CD4-positive, alpha-beta T cell (primary cell): Measurements from ENCODE around the gene DARS1. TPM values are rescaled to one million over a fixed set of nuclear protein-coding genes. Genes with fewer than 3 reads are reported as not detected.

ENCODE experiments used
- ATAC-seq: fragments of 200-7000 bp; cut with Tn5 transposase; one replicate; pipeline ENCODE4 v1.10.0; 2022; ENCODE audit warnings: mild to moderate bottlenecking; ENCODE audit not compliant: poor library complexity
- CTCF ChIA-PET: fragments of 350-600 bp; sonication (Branson Sonifier 250); formaldehyde crosslinking; loops from one replicate; lab custom pipeline; 2021; ENCODE audit warnings: antibody characterized with exemption, inconsistent platforms; lab: Charles Lee
- POLR2A ChIA-PET: fragments of 350-600 bp; sonication (Branson Sonifier 250); formaldehyde crosslinking; loops from one replicate; lab custom pipeline; 2021; ENCODE audit warnings: antibody characterized with exemption, inconsistent platforms; lab: Charles Lee
- DNase-seq, 14 experiments: peaks; one replicate each; pipeline ENCODE4 v3.0.0-alpha.2; 2013 to 2020; ENCODE audit warnings: mixed read lengths in 2 of 14
- H3K27ac ChIP-seq, 2 donors: one replicate each; pipeline versions ENCODE4 v1.5.1 to v1.7.0; 2013; ENCODE audit warnings: low read length in 2 of 2, low read depth in 1 of 2, mild to moderate bottlenecking in 1 of 2
- H3K27me3 ChIP-seq, 2 experiments: 1 replicate in 1 of 2; 2 replicates in 1 of 2; pipeline versions ENCODE4 v1.6.1 to v1.7.0; 2013; ENCODE audit warnings: low read length in 2 of 2, control low read depth in 1 of 2, mild to moderate bottlenecking in 1 of 2, moderate library complexity in 1 of 2; ENCODE audit not compliant: insufficient read depth in 2 of 2, control insufficient read depth in 1 of 2
- H3K36me3 ChIP-seq: one replicate; pipeline ENCODE4 v1.6.1; 2013; ENCODE audit warnings: low read length, control low read depth; ENCODE audit not compliant: insufficient read depth
- H3K4me1 ChIP-seq: one replicate; pipeline ENCODE4 v1.6.1; 2013; ENCODE audit warnings: low read length, control low read depth; ENCODE audit not compliant: insufficient read depth
- H3K4me3 ChIP-seq: one replicate; pipeline ENCODE4 v1.5.1; 2013; ENCODE audit warnings: mild to moderate bottlenecking, low read length, moderate library complexity
- H3K9me3 ChIP-seq, 2 experiments: 1 replicate in 1 of 2; 2 replicates in 1 of 2; pipeline versions ENCODE4 v1.6.1 to v1.7.0; 2013; ENCODE audit warnings: low read length in 2 of 2, mild to moderate bottlenecking in 2 of 2, control low read depth in 1 of 2, moderate library complexity in 1 of 2; ENCODE audit not compliant: control insufficient read depth in 1 of 2, insufficient read depth in 1 of 2
- H3K27ac Mint-ChIP-seq: one replicate; pipeline ENCODE4 v1.8.0; 2020; ENCODE audit warnings: mixed read lengths
- H3K27me3 Mint-ChIP-seq: one replicate; pipeline ENCODE4 v1.8.0; 2021; ENCODE audit warnings: mixed read lengths
- H3K36me3 Mint-ChIP-seq: one replicate; pipeline ENCODE4 v1.8.0; 2021; ENCODE audit warnings: low read depth, mixed read lengths
- H3K4me1 Mint-ChIP-seq: one replicate; pipeline ENCODE4 v1.8.0; 2021; ENCODE audit warnings: low read depth, mixed read lengths
- H3K4me3 Mint-ChIP-seq: one replicate; pipeline ENCODE4 v1.8.0; 2020; ENCODE audit warnings: mild to moderate bottlenecking, mixed read lengths
- H3K9me3 Mint-ChIP-seq: one replicate; pipeline ENCODE4 v1.8.0; 2020; ENCODE audit warnings: mixed read lengths
- intact Hi-C, 2 experiments: fragments of 100-400 bp; cut with DNase I in 1 of 2; cut with micrococcal nuclease in 1 of 2; formaldehyde crosslinking; loops; one replicate each; pipeline versions ENCODE4 v1.15.1 to v1.9.0; 2023 to 2025; cut with DNase I, micrococcal nuclease
- total RNA-seq, 174 experiments: library from RNA in 2 of 174; stranded (reverse) in 2 of 174; gene quantifications; one replicate each; pipeline ENCODE4 v1.2.3 and lab custom pipeline; 2021 to 2026
- TF ChIP-seq, protein P1 (sequence below): fragments of 200-600 bp; IDR thresholded peaks from one replicate; pipeline ENCODE4 v1.8.0; 2022; ENCODE audit warnings: antibody characterized with exemption, mild to moderate bottlenecking

DARS1 gene
- total RNA-seq, 2 experiments from 2014 or later, result 38.2 to 41.7 TPM

DNA sequence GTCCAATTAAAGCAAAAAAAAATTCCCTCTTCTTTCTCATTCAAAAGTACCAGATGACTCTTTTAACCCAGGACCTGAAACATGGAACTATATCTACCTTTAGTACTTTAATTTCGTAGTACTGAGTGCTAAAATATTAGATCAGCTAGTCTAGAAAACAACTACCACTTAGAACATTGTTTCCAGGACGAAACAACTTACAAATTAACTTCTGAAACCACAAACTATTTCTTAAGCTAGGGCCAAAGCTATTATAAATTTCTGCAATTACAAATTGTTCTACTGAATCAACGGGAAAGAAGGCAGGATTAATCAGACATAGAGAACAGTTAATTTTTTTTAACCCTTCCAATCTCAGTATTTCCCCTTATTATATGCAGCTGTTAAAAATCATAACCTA lies 39.9 kb downstream of the DARS1 start:
- no peaks in the 10 kb centered on the region for H3K27me3 ChIP-seq
- Mint-ChIP-seq H3K4me3 (no peak overlapping the region), H3K27ac (peak overlapping the region; percentile 35), H3K36me3 (peaks cover 62% of the 10 kb centered on the region), H3K27me3 (no peaks in the 10 kb centered on the region), H3K4me1 (peaks cover 55% of the 10 kb centered on the region), H3K9me3 (no peaks in the 10 kb centered on the region)
- H3K9me3 ChIP-seq, result no peaks in the 10 kb centered on the region
- intact Hi-C loops, result no loop called here
- no peak for ATAC-seq
- DNase-seq, result no peak
- POLR2A ChIA-PET, result no interaction called here
- no peak overlapping the region for H3K27ac ChIP-seq
- peaks cover 12% of the 10 kb centered on the region for H3K4me1 ChIP-seq
- peaks cover 11% of the 10 kb centered on the region for H3K36me3 ChIP-seq
- no peak overlapping the region for H3K4me3 ChIP-seq
- TF ChIP-seq, protein P1, sequence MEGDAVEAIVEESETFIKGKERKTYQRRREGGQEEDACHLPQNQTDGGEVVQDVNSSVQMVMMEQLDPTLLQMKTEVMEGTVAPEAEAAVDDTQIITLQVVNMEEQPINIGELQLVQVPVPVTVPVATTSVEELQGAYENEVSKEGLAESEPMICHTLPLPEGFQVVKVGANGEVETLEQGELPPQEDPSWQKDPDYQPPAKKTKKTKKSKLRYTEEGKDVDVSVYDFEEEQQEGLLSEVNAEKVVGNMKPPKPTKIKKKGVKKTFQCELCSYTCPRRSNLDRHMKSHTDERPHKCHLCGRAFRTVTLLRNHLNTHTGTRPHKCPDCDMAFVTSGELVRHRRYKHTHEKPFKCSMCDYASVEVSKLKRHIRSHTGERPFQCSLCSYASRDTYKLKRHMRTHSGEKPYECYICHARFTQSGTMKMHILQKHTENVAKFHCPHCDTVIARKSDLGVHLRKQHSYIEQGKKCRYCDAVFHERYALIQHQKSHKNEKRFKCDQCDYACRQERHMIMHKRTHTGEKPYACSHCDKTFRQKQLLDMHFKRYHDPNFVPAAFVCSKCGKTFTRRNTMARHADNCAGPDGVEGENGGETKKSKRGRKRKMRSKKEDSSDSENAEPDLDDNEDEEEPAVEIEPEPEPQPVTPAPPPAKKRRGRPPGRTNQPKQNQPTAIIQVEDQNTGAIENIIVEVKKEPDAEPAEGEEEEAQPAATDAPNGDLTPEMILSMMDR, result no peak
- CTCF ChIA-PET, result interaction anchor here (0.6 to 0.9 kb wide), 2 partner anchors 53 to 439 kb away, joined by 3 read pairs; no protein-coding TSS in a partner anchor

DNA sequence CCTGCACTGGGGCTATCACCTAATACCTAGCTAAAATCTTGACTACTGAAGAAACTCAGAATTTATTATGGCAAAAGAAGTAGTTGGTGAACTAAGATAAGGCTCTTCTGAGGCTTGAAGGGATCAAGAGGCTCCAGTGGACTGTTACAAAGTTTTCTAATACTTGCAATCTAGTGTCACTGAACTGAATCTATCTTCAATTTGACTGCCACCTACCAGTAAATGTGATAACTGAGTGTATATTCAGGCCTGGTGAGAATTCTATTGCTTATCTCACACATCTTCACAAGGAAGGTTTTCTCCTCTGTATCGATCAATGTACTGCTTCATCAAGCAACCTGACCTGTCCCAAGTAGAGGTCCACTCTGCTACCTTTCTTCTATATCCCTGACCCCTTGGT lies 40.8 kb downstream of the DARS1 start:
- H3K27ac Mint-ChIP-seq, result no peak overlapping the region
- H3K36me3 Mint-ChIP-seq, result peaks cover 70% of the 10 kb centered on the region
- H3K4me1 Mint-ChIP-seq, result peaks cover 56% of the 10 kb centered on the region
- H3K27ac ChIP-seq, result no peak overlapping the region
- no peaks in the 10 kb centered on the region for H3K9me3 Mint-ChIP-seq
- H3K9me3 ChIP-seq, result no peaks in the 10 kb centered on the region
- ChIA-PET POLR2A (no interaction called here), CTCF (no interaction called here)
- H3K4me3 Mint-ChIP-seq, result no peak overlapping the region
- TF ChIP-seq, protein P1, result no peak
- H3K27me3 Mint-ChIP-seq, result no peaks in the 10 kb centered on the region
- H3K36me3 ChIP-seq, result peaks cover 11% of the 10 kb centered on the region
- H3K4me3 ChIP-seq, result no peak overlapping the region
- intact Hi-C loops, result no loop called here
- DNase-seq (no peak), ATAC-seq (no peak)
- peaks cover 12% of the 10 kb centered on the region for H3K4me1 ChIP-seq
- no peaks in the 10 kb centered on the region for H3K27me3 ChIP-seq

DNA sequence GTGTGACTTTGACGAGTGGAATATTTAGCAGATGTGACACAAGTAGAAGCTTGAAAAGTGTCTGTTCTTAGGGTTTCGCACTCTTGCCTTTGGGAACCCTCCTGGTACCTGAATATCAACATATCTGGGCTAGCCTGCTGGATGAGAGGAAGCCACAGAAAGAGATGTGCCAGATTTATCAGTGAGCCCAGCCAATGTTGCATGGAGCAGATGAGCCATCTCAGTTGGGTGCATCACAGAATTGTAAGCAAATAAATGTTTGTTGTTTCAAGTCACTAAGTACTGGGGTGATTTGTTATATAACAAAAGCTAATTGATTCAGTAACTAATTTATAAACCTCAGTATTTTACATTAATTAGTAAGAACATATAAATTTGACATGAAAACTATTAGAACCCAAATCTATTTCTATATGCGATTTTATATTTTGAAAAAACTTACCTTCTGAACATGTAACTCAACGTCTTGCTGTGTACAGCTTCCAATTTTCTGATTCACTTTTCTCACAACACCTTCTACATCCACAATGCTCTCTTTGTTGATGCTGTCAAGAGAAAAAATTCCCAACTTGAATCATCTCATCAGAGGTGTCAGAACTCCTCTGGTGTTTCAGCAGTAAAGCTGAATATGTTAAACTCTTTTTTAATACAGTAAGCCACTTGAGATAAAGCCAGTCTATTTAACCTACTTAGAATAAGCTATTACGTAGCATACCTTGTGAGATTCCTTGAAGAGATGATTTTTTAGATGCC lies 42.3 kb downstream of the DARS1 start:
- H3K9me3 Mint-ChIP-seq, result no peaks in the 10 kb centered on the region

More for the DNA sequence above, 42.3 kb downstream of the DARS1 start:
- ATAC-seq (no peak), DNase-seq (no peak)
- H3K27ac ChIP-seq, result no peak overlapping the region
- H3K4me1 Mint-ChIP-seq, result peaks cover 55% of the 10 kb centered on the region
- peaks cover 5% of the 10 kb centered on the region for H3K4me1 ChIP-seq
- H3K27me3 ChIP-seq, result no peaks in the 10 kb centered on the region
- H3K27me3 Mint-ChIP-seq, result no peaks in the 10 kb centered on the region
- intact Hi-C loops, result no loop called here
- H3K4me3 ChIP-seq, result no peak overlapping the region
- peaks cover 11% of the 10 kb centered on the region for H3K36me3 ChIP-seq
- no peak overlapping the region for H3K4me3 Mint-ChIP-seq
- H3K36me3 Mint-ChIP-seq, result peaks cover 78% of the 10 kb centered on the region
- TF ChIP-seq, protein P1, result no peak
- ChIA-PET CTCF (interaction anchor here (0.8 kb wide), 1 partner anchor 14 kb away, joined by 3 read pairs; no protein-coding TSS in a partner anchor), POLR2A (interaction anchor here (0.7 kb wide), 1 partner anchor 41 kb away, joined by 4 read pairs; no protein-coding TSS in a partner anchor)
- H3K27ac Mint-ChIP-seq, result no peak overlapping the region
- H3K9me3 ChIP-seq, result no peaks in the 10 kb centered on the region
